Measurements from ENCODE around the gene MIDN.

MIDN gene

GRCh38 chr19:1254081-1254527 is 5.7 kb downstream of the MIDN start:
- Histone ChIP-seq H3K27me3 (ENCODE audit: control insufficient read depth, low read length) (no peaks in the 10 kb centered on the region), H3K9me3 (ENCODE audit: control insufficient read depth, insufficient read depth, low read length) (no peaks in the 10 kb centered on the region), H3K27ac (ENCODE audit: low read depth, low read length) (no peak overlapping the region), H3K4me3 (ENCODE audit: low read length) (no peak overlapping the region), H3K36me3 (ENCODE audit: control insufficient read depth, low read length) (peaks cover 82% of the 10 kb centered on the region), H3F3A (ENCODE audit: control insufficient read depth, insufficient read depth) (peaks cover 35% of the 10 kb centered on the region), H3K9me2 (replicated peaks; ENCODE audit: control insufficient read depth, low read length) (no peaks in the 10 kb centered on the region), H3K79me2 (ENCODE audit: control insufficient read depth, low read length) (peaks cover 72% of the 10 kb centered on the region), H3K4me1 (ENCODE audit: control insufficient read depth, low read length) (peaks cover 75% of the 10 kb centered on the region), H3K4me2 (ENCODE audit: low read length) (no peak overlapping the region), H4K20me1 (ENCODE audit: control insufficient read depth, insufficient read depth, low read depth, low read length) (peaks cover 11% of the 10 kb centered on the region; the same call in 1 of the 2 replicates)
- TF ChIP-seq CTCF (IDR thresholded peaks at IDR 0.05; ENCODE audit: low read depth, low read length, poor library complexity, severe bottlenecking) (no peak), EZH2phosphoT487 (IDR thresholded peaks at IDR 0.05; ENCODE audit: borderline replicate concordance, low read length) (no peak)

DNA sequence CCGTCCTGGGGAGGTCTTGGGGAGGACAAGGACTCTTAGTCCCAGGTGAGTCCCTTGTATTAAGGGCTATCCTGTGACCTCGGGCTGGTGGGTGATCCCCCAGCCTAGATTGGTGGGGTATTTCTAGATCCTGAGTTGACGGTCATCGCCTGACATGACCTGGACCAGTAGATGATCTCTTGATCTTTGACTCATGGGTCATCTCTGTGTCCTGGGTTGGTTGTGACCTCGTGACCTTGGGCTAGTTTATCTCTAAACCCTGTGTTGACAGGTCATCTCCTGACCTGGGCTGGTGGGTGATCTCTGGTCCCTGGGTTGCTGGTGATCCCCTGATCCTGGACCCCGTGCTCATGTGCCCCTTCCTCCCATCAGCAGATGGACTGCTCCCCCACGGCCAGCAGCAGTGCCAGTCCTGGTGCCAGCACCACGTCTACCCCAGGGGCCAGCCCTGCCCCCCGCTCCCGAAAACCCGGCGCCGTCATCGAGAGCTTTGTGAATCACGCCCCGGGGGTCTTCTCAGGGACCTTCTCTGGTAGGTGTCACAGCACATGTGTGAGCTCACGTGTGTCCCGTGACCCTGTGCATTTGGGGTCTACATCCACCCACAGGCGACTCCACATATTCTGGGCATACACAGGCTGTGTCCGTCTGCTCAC is 6.3 kb downstream of the MIDN start:
- no peaks in the 10 kb centered on the region for H3K9me3 ChIP-seq (ENCODE audit: control insufficient read depth, insufficient read depth, low read length)
- peaks cover 38% of the 10 kb centered on the region for H3F3A ChIP-seq (ENCODE audit: control insufficient read depth, insufficient read depth)
- H4K20me1 ChIP-seq (ENCODE audit: control insufficient read depth, insufficient read depth, low read depth, low read length): peaks cover 11% of the 10 kb centered on the region; the same call in 1 of the 2 replicates
- no peaks in the 10 kb centered on the region for H3K27me3 ChIP-seq (ENCODE audit: control insufficient read depth, low read length)
- TF ChIP-seq CTCF (IDR thresholded peaks at IDR 0.05; ENCODE audit: low read depth, low read length, poor library complexity, severe bottlenecking) (no peak), EZH2phosphoT487 (IDR thresholded peaks at IDR 0.05; ENCODE audit: borderline replicate concordance, low read length) (no peak)
- peaks cover 74% of the 10 kb centered on the region for H3K79me2 ChIP-seq (ENCODE audit: control insufficient read depth, low read length)
- no peak overlapping the region for H3K4me2 ChIP-seq (ENCODE audit: low read length)
- peaks cover 80% of the 10 kb centered on the region for H3K4me1 ChIP-seq (ENCODE audit: control insufficient read depth, low read length)
- no peaks in the 10 kb centered on the region for H3K9me2 ChIP-seq (replicated peaks; ENCODE audit: control insufficient read depth, low read length)
- H3K27ac ChIP-seq (ENCODE audit: low read depth, low read length): no peak overlapping the region
- H3K36me3 ChIP-seq (ENCODE audit: control insufficient read depth, low read length): peaks cover 86% of the 10 kb centered on the region
- no peak overlapping the region for H3K4me3 ChIP-seq (ENCODE audit: low read length)

GRCh38 chr19:1255186-1256161 is 7.1 kb downstream of the MIDN start:
- Histone ChIP-seq H3K4me1 (ENCODE audit: control insufficient read depth, low read length) (peaks cover 88% of the 10 kb centered on the region), H3K4me2 (ENCODE audit: low read length) (no peak overlapping the region), H3K36me3 (ENCODE audit: control insufficient read depth, low read length) (peaks cover 82% of the 10 kb centered on the region), H3K9me3 (ENCODE audit: control insufficient read depth, insufficient read depth, low read length) (no peaks in the 10 kb centered on the region), H3K27ac (ENCODE audit: low read depth, low read length) (no peak overlapping the region), H4K20me1 (ENCODE audit: control insufficient read depth, insufficient read depth, low read depth, low read length) (peaks cover 11% of the 10 kb centered on the region; the same call in 1 of the 2 replicates), H3K79me2 (ENCODE audit: control insufficient read depth, low read length) (peaks cover 66% of the 10 kb centered on the region), H3K4me3 (ENCODE audit: low read length) (no peak overlapping the region), H3K9me2 (replicated peaks; ENCODE audit: control insufficient read depth, low read length) (no peaks in the 10 kb centered on the region), H3K27me3 (ENCODE audit: control insufficient read depth, low read length) (no peaks in the 10 kb centered on the region), H3F3A (ENCODE audit: control insufficient read depth, insufficient read depth) (peaks cover 45% of the 10 kb centered on the region)
- TF ChIP-seq EZH2phosphoT487 (IDR thresholded peaks at IDR 0.05; ENCODE audit: borderline replicate concordance, low read length): no peak
- TF ChIP-seq CTCF (IDR thresholded peaks at IDR 0.05; ENCODE audit: low read depth, low read length, poor library complexity, severe bottlenecking): no peak
